GM21737 (cell line): ENCODE results near the gene PGR.

ENCODE experiments used
- ATAC-seq: cut with Tn5 transposase; IDR thresholded peaks from one replicate; pipeline ENCODE4 v1.9.1; 2021; ENCODE audit warnings: mild to moderate bottlenecking, moderate library complexity; ENCODE audit not compliant: unreplicated experiment

Gene PGR

GRCh38 chr11:101083335-101083734 is 46.3 kb downstream of the PGR start:
- no peak for ATAC-seq

DNA sequence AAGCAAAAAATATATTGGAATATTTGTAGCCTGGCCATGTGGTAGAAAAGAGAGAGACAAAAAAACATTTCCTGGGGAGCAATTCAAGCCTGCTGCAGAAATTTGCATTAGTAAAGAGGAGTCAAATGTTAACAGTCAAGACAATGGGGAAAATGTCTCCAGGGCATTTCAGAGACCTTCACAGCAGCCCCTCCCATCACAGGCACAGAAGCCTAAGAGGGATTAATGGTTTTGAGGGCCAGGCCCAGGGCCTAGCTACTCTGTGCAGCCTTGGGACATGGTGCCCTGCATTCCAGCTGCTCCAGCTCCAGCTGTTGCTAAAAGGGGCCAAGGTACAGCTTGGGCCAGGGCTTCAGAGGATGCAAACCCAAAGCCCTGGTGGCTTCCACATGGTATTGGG is 46.8 kb downstream of the PGR start:
- ATAC-seq, result no peak

- no peak for ATAC-seq
Observed at GRCh38 chr11:101063706-101064105, 65.9 kb downstream of the PGR start.

GRCh38 chr11:101061606-101062005 is 68.0 kb downstream of the PGR start:
- no peak for ATAC-seq

GRCh38 chr11:101059331-101059730 is 70.3 kb downstream of the PGR start:
- no peak for ATAC-seq

DNA sequence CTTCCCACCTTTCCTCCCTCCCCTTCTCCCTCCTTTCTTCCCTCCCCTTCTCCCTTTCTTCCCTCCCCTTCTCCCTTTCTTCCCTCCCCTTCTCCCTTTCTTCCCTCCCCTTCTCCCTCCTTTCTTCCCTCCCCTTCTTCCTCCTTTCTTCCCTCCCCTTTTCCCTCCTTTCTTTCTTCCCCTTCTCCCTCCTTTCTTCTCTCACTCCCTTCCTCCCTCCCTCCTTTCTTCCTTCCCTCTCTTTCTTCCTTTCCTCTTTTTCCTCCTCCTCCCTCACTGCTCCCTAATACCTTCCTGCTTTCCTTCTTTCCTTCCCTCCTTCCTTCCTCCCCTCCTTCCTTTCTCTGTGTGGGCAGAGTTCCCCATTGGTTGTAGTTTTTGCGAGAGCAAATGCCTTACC is 76.1 kb downstream of the PGR start:
- no peak for ATAC-seq

GRCh38 chr11:101051677-101052076 is 77.9 kb downstream of the PGR start:
- ATAC-seq, result no peak

- ATAC-seq, result no peak
Observed at GRCh38 chr11:101049813-101050212, 79.8 kb downstream of the PGR start.

GRCh38 chr11:101049123-101049522 is 80.5 kb downstream of the PGR start:
- no peak for ATAC-seq

GRCh38 chr11:101048479-101048878 is 81.1 kb downstream of the PGR start:
- no peak for ATAC-seq

GRCh38 chr11:101046947-101047346 is 82.7 kb downstream of the PGR start:
- ATAC-seq, result no peak

GRCh38 chr11:101045415-101045814 is 84.2 kb downstream of the PGR start:
- ATAC-seq, result no peak

- no peak for ATAC-seq
Observed at GRCh38 chr11:101043940-101044339, 85.7 kb downstream of the PGR start.

GRCh38 chr11:101035872-101036271 is 93.7 kb downstream of the PGR start:
- no peak for ATAC-seq

DNA sequence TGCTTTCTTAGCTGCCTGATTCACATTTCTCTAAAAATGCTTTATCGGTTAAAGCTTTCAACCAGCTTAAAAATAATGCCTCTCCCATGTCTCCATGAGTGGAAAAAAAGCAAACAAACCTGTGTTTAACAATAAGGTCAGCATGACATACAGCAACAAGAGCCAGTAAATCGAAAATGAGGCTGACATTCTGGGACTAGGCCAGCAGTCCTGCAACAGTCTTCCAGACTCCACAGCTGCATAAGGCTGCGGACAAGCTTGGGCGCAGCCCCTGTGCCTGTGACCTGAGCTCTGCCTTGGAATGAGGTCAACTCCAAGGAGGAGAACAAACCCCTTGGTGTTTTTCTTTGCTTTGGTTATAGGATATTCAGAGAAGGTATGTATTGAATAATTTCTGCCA is 95.5 kb downstream of the PGR start:
- ATAC-seq, result no peak

GRCh38 chr11:101032991-101033390 is 96.6 kb downstream of the PGR start:
- no peak for ATAC-seq

DNA sequence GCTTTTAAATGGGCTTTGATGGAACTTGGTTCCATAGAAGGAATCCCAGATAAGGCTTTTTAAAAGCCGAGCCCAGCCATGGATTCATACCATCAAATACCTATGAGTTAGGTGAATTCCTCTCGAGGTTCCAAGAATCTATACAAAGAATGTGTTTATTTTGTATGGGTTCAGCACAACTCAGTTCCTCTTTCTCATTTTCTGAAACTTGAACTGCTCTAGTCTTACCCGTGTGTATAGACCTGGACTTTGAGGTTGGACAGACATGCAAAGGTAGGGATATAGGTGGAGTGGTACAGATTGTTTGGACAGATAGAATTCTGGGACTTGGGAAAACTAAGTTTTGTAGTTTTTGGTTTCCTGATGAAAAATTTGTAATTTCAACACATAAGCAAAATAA is 97.9 kb downstream of the PGR start:
- ATAC-seq, result no peak

- no peak for ATAC-seq
Observed at GRCh38 chr11:101030692-101031091, 98.9 kb downstream of the PGR start.

DNA sequence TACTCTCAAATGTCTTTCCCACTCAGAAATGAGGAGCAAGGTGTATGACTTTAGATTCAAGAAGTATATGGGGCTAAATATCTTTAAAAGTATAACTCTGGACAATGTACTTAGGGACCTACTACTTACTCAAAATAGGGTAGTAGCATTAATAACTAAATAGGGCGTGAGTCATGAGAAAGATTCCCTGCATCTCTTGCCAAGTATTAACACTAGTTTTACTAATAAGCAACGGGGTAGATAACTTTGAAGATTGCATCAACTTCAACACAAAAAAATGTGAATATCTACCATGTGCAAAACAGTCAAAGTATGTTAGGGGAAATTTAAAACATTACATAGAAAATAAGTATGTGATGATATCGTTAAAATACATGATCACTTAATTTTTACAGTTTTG is 99.6 kb downstream of the PGR start:
- no peak for ATAC-seq

- ATAC-seq, result no peak
Observed at GRCh38 chr11:101028644-101029043, 101.0 kb downstream of the PGR start.

GRCh38 chr11:101022256-101022655 is 107.4 kb downstream of the PGR start:
- no peak for ATAC-seq

DNA sequence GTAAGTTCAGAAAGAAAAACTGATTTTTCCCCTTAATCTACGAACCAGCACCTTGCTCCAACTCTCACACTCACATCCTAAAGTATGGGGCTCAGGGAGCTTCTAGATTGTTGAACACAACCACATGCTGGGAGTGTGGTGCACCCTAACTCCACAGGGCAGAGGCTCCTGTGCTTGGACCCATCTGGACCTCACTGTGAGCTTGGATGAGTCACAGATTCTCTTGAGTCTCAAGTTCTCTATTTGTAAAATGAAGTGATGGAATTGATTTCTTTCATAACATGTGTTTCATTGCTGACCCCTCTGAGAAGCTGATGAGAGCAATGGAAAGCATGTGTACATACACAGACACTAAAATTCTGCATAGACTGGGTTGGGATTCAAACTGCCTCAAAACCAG is 109.7 kb downstream of the PGR start:
- no peak for ATAC-seq

DNA sequence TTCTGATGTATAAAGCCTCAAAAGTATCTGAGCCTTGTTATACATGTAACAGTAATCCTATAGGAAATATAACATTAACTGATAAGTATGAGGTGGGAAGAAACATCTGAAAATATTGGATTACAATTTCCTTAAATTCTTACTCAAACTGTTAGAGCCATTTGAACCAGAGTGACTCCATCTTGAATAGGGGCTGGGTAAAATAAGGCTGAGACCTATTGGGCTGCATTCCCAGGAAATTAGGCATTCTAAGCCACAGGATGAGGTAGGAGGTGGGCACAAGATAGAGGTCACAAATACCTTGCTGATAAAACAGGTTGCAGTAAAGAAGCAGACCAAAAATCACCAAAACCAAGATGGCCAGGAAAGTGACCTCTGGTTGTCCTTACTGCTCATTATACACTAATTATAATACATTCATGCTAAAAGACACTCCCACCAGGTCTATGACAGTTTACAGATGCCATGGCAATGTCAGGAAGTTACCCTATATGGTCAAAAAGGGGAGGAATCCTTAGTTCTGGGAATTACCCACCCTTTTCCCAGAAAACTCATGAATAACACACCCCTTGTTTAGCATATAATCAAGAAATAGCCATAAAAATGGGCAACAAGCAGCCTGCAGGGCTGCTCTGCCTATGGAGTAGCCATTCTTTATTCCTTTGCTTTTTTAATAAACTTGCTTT is 114.9 kb downstream of the PGR start:
- no peak for ATAC-seq
